ENCODE results near the gene ACYP1.

Gene ACYP1

GRCh38 chr14:75030147-75030546, 33.7 kb downstream of the ACYP1 start:
- DNase-seq = no peak

GRCh38 chr14:75025876-75026275, 37.9 kb downstream of the ACYP1 start:
- DNase-seq = no peak

- no peak for DNase-seq
Observed at GRCh38 chr14:75025082-75025481, 38.7 kb downstream of the ACYP1 start.

GRCh38 chr14:75023108-75023507, 40.7 kb downstream of the ACYP1 start:
- DNase-seq = no peak

GRCh38 chr14:75022655-75023054, 41.2 kb downstream of the ACYP1 start:
- DNase-seq = no peak

- DNase-seq = no peak
Observed at GRCh38 chr14:75018694-75019093, 45.1 kb downstream of the ACYP1 start.

- no peak for DNase-seq
Observed at GRCh38 chr14:75016815-75017214, 47.0 kb downstream of the ACYP1 start.

- DNase-seq = no peak
Observed at GRCh38 chr14:75015496-75015895, 48.3 kb downstream of the ACYP1 start.

GRCh38 chr14:75013290-75013689, 50.5 kb downstream of the ACYP1 start:
- no peak for DNase-seq

GRCh38 chr14:75011356-75011994, 52.3 kb downstream of the ACYP1 start:
- DNase-seq = peak; percentile 21

GRCh38 chr14:75010472-75011093, 53.2 kb downstream of the ACYP1 start:
- DNase-seq = no peak

GRCh38 chr14:75009176-75009575, 54.6 kb downstream of the ACYP1 start:
- DNase-seq = no peak

- no peak for DNase-seq
Observed at GRCh38 chr14:75005357-75005756, 58.5 kb downstream of the ACYP1 start.

GRCh38 chr14:75003250-75004027, 60.4 kb downstream of the ACYP1 start:
- DNase-seq = no peak

Measured in CD4-positive, alpha-beta T cell treated with Interleukin-4 for 4 hours (primary cell).